ES-I3 (cell line): ENCODE results near the gene MGA.

Experiments used
- H3K36me3 ChIP-seq: 2 replicates; pipeline ENCODE4 v1.6.1; 2013; ENCODE audit warnings: mild to moderate bottlenecking, low read length, control low read depth, moderate library complexity; ENCODE audit not compliant: insufficient read depth
- H3K4me1 ChIP-seq: 2 replicates; pipeline ENCODE4 v1.6.1; 2013; ENCODE audit warnings: mild to moderate bottlenecking, control low read depth, low read length; ENCODE audit not compliant: insufficient read depth
- H3K9ac ChIP-seq: 2 replicates; pipeline ENCODE4 v1.6.1; 2013; ENCODE audit warnings: low read depth, mild to moderate bottlenecking, low read length, moderate library complexity
- H3K9me3 ChIP-seq: 2 replicates; pipeline ENCODE4 v1.6.1; 2013; ENCODE audit warnings: mild to moderate bottlenecking, low read length, moderate library complexity; ENCODE audit not compliant: control insufficient read depth, insufficient read depth

Gene MGA

DNA sequence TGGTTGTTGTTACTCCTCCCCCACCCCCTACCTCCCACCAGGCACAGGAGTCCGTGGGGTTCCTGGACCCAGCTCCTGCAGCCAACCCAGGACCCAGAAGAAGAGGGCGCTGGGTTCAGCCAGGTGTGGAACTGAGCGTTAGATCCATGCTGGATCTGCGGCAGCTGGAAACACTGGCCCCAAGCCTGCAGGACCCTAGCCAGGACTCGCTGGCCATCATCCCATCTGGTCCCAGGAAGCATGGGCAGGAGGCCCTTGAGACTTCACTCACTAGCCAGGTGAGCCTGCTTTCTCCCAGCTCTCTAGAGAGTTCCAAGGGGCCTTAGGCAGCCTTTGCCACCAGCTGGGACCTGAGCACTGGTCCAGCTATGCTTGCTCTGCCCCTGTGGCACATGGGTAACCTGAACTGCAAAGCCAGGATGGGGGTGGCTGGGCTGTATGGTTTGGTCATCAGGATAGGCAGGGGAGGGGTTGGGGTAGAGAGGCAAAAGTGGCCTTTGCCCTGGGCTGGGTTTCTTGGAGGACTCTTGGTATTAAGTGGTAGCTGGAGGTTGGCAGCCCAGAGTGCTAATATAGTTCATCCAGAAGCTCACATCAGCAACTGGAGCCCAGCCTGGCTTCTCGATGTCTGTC is 160.7 kb downstream of the MGA start:
- H3K36me3 ChIP-seq = no peaks in the 10 kb centered on the region; the same call in 1 of the 2 replicates
- H3K4me1 ChIP-seq = no peaks in the 10 kb centered on the region; the same call in 1 of the 2 replicates
- no peak overlapping the region for H3K9ac ChIP-seq
- H3K9me3 ChIP-seq = no peaks in the 10 kb centered on the region

DNA sequence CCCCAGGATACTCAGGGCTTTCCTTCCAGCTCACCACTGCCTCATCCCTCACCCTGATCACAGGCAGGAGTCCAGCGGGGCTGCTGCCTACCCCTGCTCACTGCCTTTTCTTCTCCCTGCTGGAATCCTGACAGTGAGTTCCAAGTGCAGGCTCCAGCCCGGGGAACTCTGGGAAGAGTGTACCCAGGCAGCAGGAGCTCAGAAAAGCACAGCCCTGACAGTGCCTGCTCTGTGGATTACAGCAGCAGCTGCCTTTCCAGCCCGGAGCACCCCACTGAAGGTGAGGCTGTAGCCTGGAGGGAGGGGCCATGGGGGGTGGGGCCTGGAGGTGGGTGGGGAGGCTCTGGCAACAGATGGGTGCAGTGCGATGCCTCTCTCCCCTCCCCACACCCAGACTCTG is 161.6 kb downstream of the MGA start:
- H3K9me3 ChIP-seq = no peaks in the 10 kb centered on the region
- no peaks in the 10 kb centered on the region; the same call in 1 of the 2 replicates for H3K4me1 ChIP-seq
- no peaks in the 10 kb centered on the region; the same call in 1 of the 2 replicates for H3K36me3 ChIP-seq
- no peak overlapping the region for H3K9ac ChIP-seq

DNA sequence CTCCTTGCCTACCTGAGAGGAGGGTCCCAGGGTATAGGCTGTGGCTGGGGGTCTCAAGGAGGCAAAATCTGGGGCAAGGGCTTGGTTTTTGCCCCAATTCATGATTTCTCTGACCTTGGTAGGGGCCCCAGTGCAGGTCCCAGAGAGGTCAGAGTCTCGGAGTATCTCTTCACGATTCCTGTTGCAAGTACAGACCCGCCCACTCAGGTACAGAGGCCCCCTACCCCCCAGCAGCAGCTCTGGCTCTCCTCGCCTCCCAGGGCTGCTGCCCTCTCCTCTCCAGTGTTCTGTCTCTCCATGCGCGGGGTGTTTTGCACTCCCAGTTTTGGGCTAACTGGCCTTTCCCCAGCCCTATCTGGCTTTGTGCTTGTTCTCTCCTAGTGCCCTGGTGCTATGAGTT is 162.3 kb downstream of the MGA start:
- H3K36me3 ChIP-seq = no peaks in the 10 kb centered on the region; the same call in 1 of the 2 replicates
- no peak overlapping the region for H3K9ac ChIP-seq
- no peaks in the 10 kb centered on the region; the same call in 1 of the 2 replicates for H3K4me1 ChIP-seq
- no peaks in the 10 kb centered on the region for H3K9me3 ChIP-seq
